Caco-2 (cell line): Measurements from ENCODE around the gene HOXD12. TPM values are rescaled to one million over a fixed set of nuclear protein-coding genes. Genes with fewer than 3 reads are reported as not detected.

Source experiments
- BruUV-seq: library from RNA; stranded (reverse); fragments of 400-500 nt; replicated peaks from 2 replicates; lab custom pipeline; 2021; lab: Mats Ljungman, UMichigan
- CTCF ChIA-PET: fragments of 300-600 bp; sonication (Branson Sonifier 250); formaldehyde crosslinking; loops from one replicate; lab custom pipeline; 2022; ENCODE audit warnings: antibody characterized with exemption; lab: Charles Lee
- POLR2A ChIA-PET: fragments of 300-600 bp; sonication (Branson Sonifier 250); formaldehyde crosslinking; loops from one replicate; lab custom pipeline; 2022; ENCODE audit warnings: antibody characterized with exemption; lab: Charles Lee
- DNase-seq, 2 experiments: peaks; one replicate each; pipeline versions ENCODE4 v3.0.0 to v3.0.0-alpha.2; 2020 to 2022
- H3K27me3 ChIP-seq: replicated peaks from 2 replicates; pipeline ENCODE4 v1.6.0; 2011; ENCODE audit warnings: low read length; ENCODE audit not compliant: control insufficient read depth, insufficient read depth
- H3K36me3 ChIP-seq: 2 replicates; pipeline ENCODE4 v1.5.1; 2011; ENCODE audit warnings: low read length; ENCODE audit not compliant: control insufficient read depth, insufficient read depth
- H3K4me1 ChIP-seq: fragments of 250-450 bp; sonication (Bioruptor Pico); 2 replicates; pipeline ENCODE4 v1.5.1; 2020; ENCODE audit warnings: mild to moderate bottlenecking
- H3K4me3 ChIP-seq: 2 replicates; pipeline ENCODE4 v1.5.1; 2011; ENCODE audit warnings: low read depth, mild to moderate bottlenecking, control low read depth, low read length
- H3K9me3 ChIP-seq: fragments of 250-450 bp; sonication (Bioruptor Pico); 2 replicates; pipeline ENCODE4 v1.5.1; 2020; ENCODE audit warnings: mild to moderate bottlenecking, moderate library complexity
- H3K27ac Mint-ChIP-seq: one replicate; pipeline ENCODE4 v1.8.0; 2022; ENCODE audit warnings: mixed read lengths; ENCODE audit not compliant: unreplicated experiment
- H3K27me3 Mint-ChIP-seq: one replicate; pipeline ENCODE4 v1.8.0; 2022; ENCODE audit warnings: mixed read lengths; ENCODE audit not compliant: insufficient read depth, unreplicated experiment
- H3K36me3 Mint-ChIP-seq: one replicate; pipeline ENCODE4 v1.8.0; 2022; ENCODE audit warnings: mild to moderate bottlenecking, mixed read lengths; ENCODE audit not compliant: insufficient read depth, unreplicated experiment
- H3K4me1 Mint-ChIP-seq: one replicate; pipeline ENCODE4 v1.8.0; 2022; ENCODE audit warnings: low read depth, mixed read lengths; ENCODE audit not compliant: unreplicated experiment
- H3K4me3 Mint-ChIP-seq: one replicate; pipeline ENCODE4 v1.8.0; 2022; ENCODE audit warnings: mild to moderate bottlenecking, moderate library complexity, mixed read lengths; ENCODE audit not compliant: unreplicated experiment
- H3K9me3 Mint-ChIP-seq: one replicate; pipeline ENCODE4 v1.8.0; 2022; ENCODE audit warnings: mixed read lengths; ENCODE audit not compliant: unreplicated experiment
- CTCF ChIP-seq, 2 experiments: fragments of 200-600 bp in 1 of 2; IDR thresholded peaks; 1 replicate in 1 of 2; 2 replicates in 1 of 2; pipeline versions ENCODE4 v1.5.1 to v1.8.0; 2011 to 2022; ENCODE audit warnings: antibody characterized with exemption in 1 of 2, control low read depth in 1 of 2, inconsistent platforms in 1 of 2, low read depth in 1 of 2, low read length in 1 of 2, mild to moderate bottlenecking in 1 of 2, moderate library complexity in 1 of 2; ENCODE audit not compliant: insufficient read depth in 1 of 2, severe bottlenecking in 1 of 2, unreplicated experiment in 1 of 2
- intact Hi-C: fragments of 100-400 bp; cut with micrococcal nuclease; formaldehyde crosslinking; loops from one replicate; pipeline ENCODE4 v1.10.0; 2022; ENCODE audit not compliant: unreplicated experiment
- total RNA-seq: library from RNA; stranded (reverse); gene quantifications from 2 replicates; pipeline ENCODE4 v1.2.3, GENCODE V29; 2022

HOXD12 gene
- total RNA-seq, 1 experiment from 2014 or later = not detected

- H3K4me1 ChIP-seq = peaks cover 14% of the 10 kb centered on the region; the same call in 1 of the 2 replicates
- Mint-ChIP-seq H3K4me3 (no peak overlapping the region), H3K9me3 (no peaks in the 10 kb centered on the region), H3K4me1 (peaks cover 19% of the 10 kb centered on the region), H3K36me3 (peaks cover 5% of the 10 kb centered on the region), H3K27me3 (peaks cover 60% of the 10 kb centered on the region), H3K27ac (no peak overlapping the region)
- intact Hi-C loops = loop anchor here (2.0 to 10.0 kb wide), 2 partner anchors 79 to 197 kb away; partner anchors contain the start of gene LNPK
- H3K36me3 ChIP-seq = no peaks in the 10 kb centered on the region
- peaks cover 19% of the 10 kb centered on the region for H3K27me3 ChIP-seq
- no TSS peak for BruUV-seq
- DNase-seq = no peak
- H3K9me3 ChIP-seq = peaks cover 15% of the 10 kb centered on the region
- ChIA-PET CTCF (no interaction called here), POLR2A (no interaction called here)
- TF ChIP-seq CTCF (IDR thresholded peaks at IDR 0.05; ENCODE audit: insufficient read depth in 1 of 2, low read depth in 1 of 2, low read length in 1 of 2, severe bottlenecking in 1 of 2, unreplicated experiment in 1 of 2) = no peak
- no peak overlapping the region for H3K4me3 ChIP-seq
These were observed 17.6 kb upstream of the HOXD12 start for GRCh38 chr2:176081837-176082524.

DNA sequence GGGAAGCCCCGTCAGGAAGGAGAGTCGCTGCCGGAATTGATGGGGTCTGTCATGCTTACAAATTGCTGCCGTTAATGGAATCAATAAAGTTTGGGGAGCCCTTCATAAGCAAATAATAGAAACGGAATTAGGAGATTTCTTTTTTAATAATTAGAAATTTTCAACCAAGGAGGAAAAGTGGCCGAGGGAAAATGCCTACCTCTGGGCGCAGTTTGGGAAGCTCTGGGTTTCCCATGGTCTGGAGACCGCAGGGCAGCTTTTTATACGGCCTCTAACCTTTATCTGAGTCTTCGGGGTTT is 17.1 kb upstream of the HOXD12 start:
- Mint-ChIP-seq H3K36me3 (peaks cover 5% of the 10 kb centered on the region), H3K27me3 (peaks cover 61% of the 10 kb centered on the region), H3K4me3 (no peak overlapping the region), H3K27ac (no peak overlapping the region), H3K9me3 (no peaks in the 10 kb centered on the region), H3K4me1 (peaks cover 19% of the 10 kb centered on the region)
- peaks cover 15% of the 10 kb centered on the region for H3K9me3 ChIP-seq
- peaks cover 19% of the 10 kb centered on the region for H3K27me3 ChIP-seq
- BruUV-seq = no TSS peak
- H3K4me1 ChIP-seq = peaks cover 14% of the 10 kb centered on the region; the same call in 1 of the 2 replicates
- intact Hi-C loops = loop anchor here (10.0 kb wide), 1 partner anchor 198 kb away; no protein-coding TSS in a partner anchor
- H3K4me3 ChIP-seq = no peak overlapping the region
- no peak for TF ChIP-seq CTCF (IDR thresholded peaks at IDR 0.05; ENCODE audit: insufficient read depth in 1 of 2, low read depth in 1 of 2, low read length in 1 of 2, severe bottlenecking in 1 of 2, unreplicated experiment in 1 of 2)
- CTCF ChIA-PET = no interaction called here
- POLR2A ChIA-PET = no interaction called here
- H3K36me3 ChIP-seq = no peaks in the 10 kb centered on the region
- DNase-seq = no peak

DNA sequence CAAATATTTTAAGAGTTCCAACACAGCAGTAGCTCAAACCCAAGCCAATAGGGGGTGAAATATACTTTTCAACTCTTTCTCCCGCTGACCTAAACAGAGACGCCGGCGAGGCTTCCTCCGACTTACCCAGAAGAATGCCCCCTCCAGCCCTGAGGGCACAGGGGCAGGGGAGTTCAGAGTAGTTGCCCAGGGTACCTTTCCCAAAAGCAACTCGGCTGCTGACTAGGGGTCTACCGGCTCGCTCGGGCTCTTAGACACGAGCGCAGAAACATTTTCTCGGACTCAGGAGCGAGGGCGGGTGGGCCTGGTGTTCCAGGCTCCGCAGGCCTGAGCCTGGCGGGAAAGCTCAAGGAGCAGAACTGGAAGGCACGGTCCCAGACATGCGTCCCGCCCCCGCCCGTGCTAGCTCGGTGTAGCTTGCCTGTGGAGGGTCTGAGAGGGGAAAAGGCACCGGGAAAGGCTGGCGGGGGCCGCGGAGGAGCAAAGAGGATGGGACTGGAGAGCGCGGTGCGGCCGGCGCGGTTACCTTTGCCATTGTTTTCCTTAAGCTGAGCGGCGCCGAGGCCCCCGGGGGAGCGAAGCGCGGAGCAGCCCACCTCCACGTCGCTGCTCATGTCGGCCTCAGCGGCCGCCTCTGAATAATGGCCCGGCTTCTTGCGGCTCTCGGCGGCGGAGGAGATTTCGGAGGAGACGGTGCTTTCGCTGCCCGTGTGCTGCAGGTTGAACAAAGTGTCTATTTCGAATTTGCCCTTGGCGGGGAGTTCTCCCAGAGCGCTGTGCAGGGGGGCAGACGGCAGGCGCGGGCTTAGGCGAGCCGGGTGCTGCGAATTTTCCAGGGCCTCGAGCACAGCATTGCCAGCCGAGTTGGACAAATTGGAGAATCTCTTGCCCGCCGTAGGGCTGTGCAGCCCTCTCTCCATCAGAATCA is 16.5 kb upstream of the HOXD12 start:
- no peak overlapping the region for H3K27ac Mint-ChIP-seq
- H3K27me3 Mint-ChIP-seq = peaks cover 61% of the 10 kb centered on the region
- ChIA-PET CTCF (no interaction called here), POLR2A (no interaction called here)
- intact Hi-C loops = loop anchor here (10.0 kb wide), 1 partner anchor 198 kb away; no protein-coding TSS in a partner anchor
- Histone ChIP-seq H3K36me3 (no peaks in the 10 kb centered on the region), H3K9me3 (peaks cover 15% of the 10 kb centered on the region), H3K4me1 (peaks cover 14% of the 10 kb centered on the region; the same call in 1 of the 2 replicates), H3K4me3 (0 out of 2 replicates have a peak overlapping the region, but pooled peaks have one; percentile 1), H3K27me3 (peaks cover 21% of the 10 kb centered on the region)
- peaks cover 19% of the 10 kb centered on the region for H3K4me1 Mint-ChIP-seq
- DNase-seq = no peak
- no TSS peak for BruUV-seq
- H3K9me3 Mint-ChIP-seq = no peaks in the 10 kb centered on the region
- H3K36me3 Mint-ChIP-seq = peaks cover 5% of the 10 kb centered on the region
- no peak for TF ChIP-seq CTCF (IDR thresholded peaks at IDR 0.05; ENCODE audit: insufficient read depth in 1 of 2, low read depth in 1 of 2, low read length in 1 of 2, severe bottlenecking in 1 of 2, unreplicated experiment in 1 of 2)
- H3K4me3 Mint-ChIP-seq = peak overlapping the region; percentile 54
